ENCODE data around the gene ETV6.
"Not testable (repeated sequence)": the region's sequence is repeated elsewhere in the genome, so short reads cannot be mapped to it uniquely, and the experiment has no call there.

ETV6 gene

DNA sequence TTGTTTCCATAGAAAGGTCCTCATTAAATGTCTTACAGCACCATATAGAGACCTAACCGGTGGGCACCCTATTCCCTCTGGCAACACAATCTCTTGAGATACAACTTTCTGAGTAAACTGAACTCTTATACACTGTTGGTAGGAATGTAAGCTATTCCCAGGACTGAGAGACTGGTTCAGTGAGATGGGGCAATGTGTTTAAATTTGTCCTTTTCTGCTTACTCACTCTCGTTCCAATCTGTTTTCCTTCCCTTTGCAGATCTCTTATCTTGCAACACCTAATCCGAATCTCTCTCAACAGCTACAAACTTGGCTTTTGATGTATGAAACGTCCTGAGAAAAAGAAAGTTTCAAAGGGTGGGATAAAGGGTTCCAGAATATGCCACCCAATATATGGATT is 26.1 kb upstream of the ETV6 start:
- Histone ChIP-seq H2AFZ (ENCODE audit: low read depth, low read length) (no peak overlapping the region), H3K27me3 (ENCODE audit: insufficient read depth, low read length, poor library complexity) (no peaks in the 10 kb centered on the region), H3K9ac (ENCODE audit: low read depth, low read length) (no peak overlapping the region), H3K36me3 (ENCODE audit: insufficient read depth, low read length) (no peaks in the 10 kb centered on the region), H3K4me1 (ENCODE audit: insufficient read depth, low read length) (no peaks in the 10 kb centered on the region), H3K9me3 (ENCODE audit: insufficient read depth, low read length, severe bottlenecking) (no peaks in the 10 kb centered on the region), H3K79me2 (ENCODE audit: insufficient read depth, low read length) (no peaks in the 10 kb centered on the region), H4K20me1 (ENCODE audit: insufficient read depth, low read length) (no peaks in the 10 kb centered on the region), H3K4me2 (ENCODE audit: insufficient read depth, low read length) (no peak overlapping the region), H3K27ac (ENCODE audit: low read length) (no peak overlapping the region), H3K4me3 (ENCODE audit: low read depth in 1 of 2, low read length in 2 of 2) (no peak overlapping the region)
- TF ChIP-seq EZH2 (IDR thresholded peaks at IDR 0.05; ENCODE audit: borderline replicate concordance, low read depth, low read length, severe bottlenecking) (no peak), CTCF (IDR thresholded peaks at IDR 0.05; ENCODE audit: borderline replicate concordance, extremely low read depth, low read length, poor library complexity, severe bottlenecking) (no peak)
- DNase-seq = no peak
- ATAC-seq (ENCODE audit: insufficient read depth, low read depth) = no peak

DNA sequence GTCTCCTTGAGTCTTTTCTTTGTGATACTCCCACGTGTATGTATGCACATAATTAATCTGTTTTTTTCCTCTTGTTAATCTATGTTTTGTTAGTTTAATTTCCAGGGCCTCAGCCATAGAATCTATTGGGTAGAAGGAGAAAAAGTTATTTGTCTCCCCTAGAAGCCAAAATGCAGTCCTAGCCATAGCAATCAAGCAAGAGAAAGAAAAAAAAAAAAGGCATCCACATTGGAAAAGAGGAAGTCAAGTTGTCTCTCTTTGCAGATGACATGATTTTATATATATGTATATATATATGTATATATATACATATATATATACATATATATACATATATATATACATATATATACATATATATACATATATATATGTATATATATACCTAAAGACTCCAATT is 25.4 kb upstream of the ETV6 start:
- H3K79me2 ChIP-seq (ENCODE audit: insufficient read depth, low read length) = no peaks in the 10 kb centered on the region
- no peaks in the 10 kb centered on the region for H3K4me1 ChIP-seq (ENCODE audit: insufficient read depth, low read length)

GRCh38 chr12:11627709-11628108 is 21.8 kb upstream of the ETV6 start:
- not testable (repeated sequence) for ATAC-seq (ENCODE audit: insufficient read depth, low read depth); H3K9ac ChIP-seq (ENCODE audit: low read depth, low read length); H3K36me3 ChIP-seq (ENCODE audit: insufficient read depth, low read length); H4K20me1 ChIP-seq (ENCODE audit: insufficient read depth, low read length); H3K9me3 ChIP-seq (ENCODE audit: insufficient read depth, low read length, severe bottlenecking); H3K27me3 ChIP-seq (ENCODE audit: insufficient read depth, low read length, poor library complexity); H3K4me1 ChIP-seq (ENCODE audit: insufficient read depth, low read length); H3K27ac ChIP-seq (ENCODE audit: low read length); H3K4me2 ChIP-seq (ENCODE audit: insufficient read depth, low read length); H3K4me3 ChIP-seq (ENCODE audit: low read depth in 1 of 2, low read length in 2 of 2); H2AFZ ChIP-seq (ENCODE audit: low read depth, low read length); H3K79me2 ChIP-seq (ENCODE audit: insufficient read depth, low read length); DNase-seq

More for the DNA sequence above, 25.4 kb upstream of the ETV6 start:
- Histone ChIP-seq H3K27me3 (ENCODE audit: insufficient read depth, low read length, poor library complexity) (no peaks in the 10 kb centered on the region), H4K20me1 (ENCODE audit: insufficient read depth, low read length) (no peaks in the 10 kb centered on the region), H3K9me3 (ENCODE audit: insufficient read depth, low read length, severe bottlenecking) (no peaks in the 10 kb centered on the region), H2AFZ (ENCODE audit: low read depth, low read length) (no peak overlapping the region), H3K4me3 (ENCODE audit: low read depth in 1 of 2, low read length in 2 of 2) (no peak overlapping the region), H3K36me3 (ENCODE audit: insufficient read depth, low read length) (no peaks in the 10 kb centered on the region), H3K27ac (ENCODE audit: low read length) (no peak overlapping the region), H3K4me2 (ENCODE audit: insufficient read depth, low read length) (no peak overlapping the region), H3K9ac (ENCODE audit: low read depth, low read length) (no peak overlapping the region)
- ATAC-seq (ENCODE audit: insufficient read depth, low read depth) = no peak
- DNase-seq = no peak
- no peak for TF ChIP-seq CTCF (IDR thresholded peaks at IDR 0.05; ENCODE audit: borderline replicate concordance, extremely low read depth, low read length, poor library complexity, severe bottlenecking)
- TF ChIP-seq EZH2 (IDR thresholded peaks at IDR 0.05; ENCODE audit: borderline replicate concordance, low read depth, low read length, severe bottlenecking) = no peak

DNA sequence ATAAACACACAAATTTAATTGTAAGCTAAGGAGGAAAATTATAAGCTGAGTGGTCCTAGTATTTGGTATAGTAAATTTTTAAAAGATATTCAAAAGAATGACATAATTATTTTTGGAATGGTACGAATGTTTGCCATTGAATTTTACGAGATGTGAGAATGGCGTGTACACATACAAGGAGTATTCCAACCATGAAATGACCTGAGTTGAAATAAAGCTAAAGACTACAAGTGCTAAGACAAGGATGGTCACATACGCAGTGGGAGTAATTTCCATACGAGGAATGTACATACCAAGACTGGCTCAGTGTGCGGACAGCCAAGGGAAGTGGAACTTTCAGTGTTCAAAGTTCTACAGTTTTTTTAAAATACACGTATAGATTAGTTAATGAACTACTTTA is 21.1 kb upstream of the ETV6 start:
- Histone ChIP-seq H3K4me3 (ENCODE audit: low read depth in 1 of 2, low read length in 2 of 2) (no peak overlapping the region), H3K4me2 (ENCODE audit: insufficient read depth, low read length) (no peak overlapping the region), H3K36me3 (ENCODE audit: insufficient read depth, low read length) (no peaks in the 10 kb centered on the region), H3K9ac (ENCODE audit: low read depth, low read length) (no peak overlapping the region), H3K9me3 (ENCODE audit: insufficient read depth, low read length, severe bottlenecking) (no peaks in the 10 kb centered on the region), H3K79me2 (ENCODE audit: insufficient read depth, low read length) (no peaks in the 10 kb centered on the region), H4K20me1 (ENCODE audit: insufficient read depth, low read length) (no peaks in the 10 kb centered on the region), H3K27ac (ENCODE audit: low read length) (no peak overlapping the region), H3K27me3 (ENCODE audit: insufficient read depth, low read length, poor library complexity) (no peaks in the 10 kb centered on the region), H2AFZ (ENCODE audit: low read depth, low read length) (no peak overlapping the region), H3K4me1 (ENCODE audit: insufficient read depth, low read length) (no peaks in the 10 kb centered on the region)
- DNase-seq (no peak), ATAC-seq (ENCODE audit: insufficient read depth, low read depth) (no peak)
- TF ChIP-seq CTCF (IDR thresholded peaks at IDR 0.05; ENCODE audit: borderline replicate concordance, extremely low read depth, low read length, poor library complexity, severe bottlenecking) = no peak
